ENCODE data around the gene CNOT10. TPM values are rescaled to one million over a fixed set of nuclear protein-coding genes. Genes with fewer than 3 reads are reported as not detected.

CNOT10 gene
- polyA plus RNA-seq, 1 of the 3 experiments (the other 2 are of a cell fraction): 23.5 TPM

GRCh38 chr3:32640939-32641338 lies 44.0 kb upstream of the CNOT10 start (continued):
- TF ChIP-seq ZBTB33 (IDR thresholded peaks at IDR 0.05; ENCODE audit: borderline replicate concordance, low read depth): no peak

DNA sequence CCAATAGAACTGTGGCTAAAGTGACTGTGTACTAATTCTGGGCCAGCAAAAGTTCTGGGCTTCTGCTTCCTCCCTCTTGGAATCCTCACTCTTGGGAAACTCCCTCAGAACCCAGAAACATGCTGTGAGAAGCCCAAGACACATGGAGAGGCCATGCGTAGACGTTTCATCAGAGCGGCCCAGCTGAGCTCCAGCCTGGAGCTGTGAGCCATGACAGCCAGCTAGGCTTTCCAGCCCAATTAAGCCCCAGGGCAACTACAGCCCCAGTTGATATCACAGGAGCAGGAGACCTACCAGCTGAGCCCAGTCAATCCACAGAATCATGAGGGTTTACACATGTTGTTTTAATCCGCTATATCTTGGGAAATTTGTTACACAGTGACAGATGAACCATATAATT lies 43.6 kb upstream of the CNOT10 start:
- H2AFZ ChIP-seq (ENCODE audit: low read depth): no peak overlapping the region
- H3K4me3 ChIP-seq (ENCODE audit: low read depth in 2 of 2, low read length in 1 of 2): no peak overlapping the region
- TF ChIP-seq NRF1 (IDR thresholded peaks at IDR 0.05; ENCODE audit: low read depth, low read length) (no peak), CHD2 (IDR thresholded peaks at IDR 0.05; ENCODE audit: low read length, partially characterized antibody) (no peak), EP300 (IDR thresholded peaks at IDR 0.05; ENCODE audit: borderline replicate concordance in 1 of 2, low read depth in 1 of 2, low read length in 1 of 2) (no peak), PBX3 (IDR thresholded peaks at IDR 0.05) (no peak), TCF12 (IDR thresholded peaks at IDR 0.05) (no peak), POLR2AphosphoS5 (IDR thresholded peaks at IDR 0.05; ENCODE audit: low read depth, low read length) (no peak), ELF1 (IDR thresholded peaks at IDR 0.05) (no peak), RCOR1 (IDR thresholded peaks at IDR 0.05; ENCODE audit: low read length) (no peak), USF1 (IDR thresholded peaks at IDR 0.05; ENCODE audit: borderline replicate concordance, low read depth) (no peak), FOSL2 (IDR thresholded peaks at IDR 0.05; ENCODE audit: borderline replicate concordance, low read depth) (no peak)
- DNase-seq: no peak
- no peaks in the 10 kb centered on the region for H3F3A ChIP-seq (replicated peaks; ENCODE audit: insufficient read depth)
- H3K4me2 ChIP-seq: no peak overlapping the region
- H4K20me1 ChIP-seq (ENCODE audit: insufficient read depth): no peaks in the 10 kb centered on the region
- H3K9me2 ChIP-seq: no peaks in the 10 kb centered on the region
- no peaks in the 10 kb centered on the region for H3K36me3 ChIP-seq (replicated peaks in 1 of 2; ENCODE audit: control insufficient read depth in 1 of 2, insufficient read depth in 2 of 2, low read length in 1 of 2)
- H3K27me3 ChIP-seq (ENCODE audit: insufficient read depth): no peaks in the 10 kb centered on the region
- ChIA-PET POLR2A (no interaction called here), CTCF (interaction anchor here (0.7 kb wide), 1 partner anchor 93 kb away, joined by 3 read pairs; no protein-coding TSS in a partner anchor)
- H3K27ac ChIP-seq (ENCODE audit: low read depth in 2 of 2, low read length in 1 of 2): no peak overlapping the region
- no peaks in the 10 kb centered on the region for H3K9me3 ChIP-seq
- H3K79me2 ChIP-seq (ENCODE audit: insufficient read depth): no peaks in the 10 kb centered on the region
- WGBS (ENCODE audit: low lambda C conversion rate): 62% methylated on average over 4 of the region's 4 CpGs
- H3K4me1 ChIP-seq (ENCODE audit: control insufficient read depth in 1 of 2, insufficient read depth in 2 of 2, low read depth in 1 of 2, low read length in 1 of 2): no peaks in the 10 kb centered on the region; a peak in 1 of 4 replicates
- no peak overlapping the region for H3K9ac ChIP-seq

GRCh38 chr3:32643354-32643753 lies 41.6 kb upstream of the CNOT10 start:
- ChIA-PET POLR2A (no interaction called here), CTCF (interaction anchor here (0.8 kb wide), 1 partner anchor 135 kb away, joined by 3 read pairs; no protein-coding TSS in a partner anchor)
- no peak overlapping the region for H2AFZ ChIP-seq (ENCODE audit: low read depth)
- no peaks in the 10 kb centered on the region for H3K36me3 ChIP-seq (replicated peaks in 1 of 2; ENCODE audit: control insufficient read depth in 1 of 2, insufficient read depth in 2 of 2, low read length in 1 of 2)
- H4K20me1 ChIP-seq (ENCODE audit: insufficient read depth): no peaks in the 10 kb centered on the region
- H3K79me2 ChIP-seq (ENCODE audit: insufficient read depth): no peaks in the 10 kb centered on the region
- no peak overlapping the region for H3K9ac ChIP-seq
- no peaks in the 10 kb centered on the region for H3F3A ChIP-seq (replicated peaks; ENCODE audit: insufficient read depth)
- WGBS (ENCODE audit: low lambda C conversion rate): 78% methylated on average over 4 of the region's 4 CpGs
- no peaks in the 10 kb centered on the region for H3K27me3 ChIP-seq (ENCODE audit: insufficient read depth)
- H3K9me2 ChIP-seq: no peaks in the 10 kb centered on the region
- DNase-seq: no peak
- peaks cover 0 to 4% of the 10 kb centered on the region in 2 experiments; a peak in 1 of 4 replicates for H3K4me1 ChIP-seq (ENCODE audit: control insufficient read depth in 1 of 2, insufficient read depth in 2 of 2, low read depth in 1 of 2, low read length in 1 of 2)
- no peak overlapping the region for H3K4me3 ChIP-seq (ENCODE audit: low read depth in 2 of 2, low read length in 1 of 2)
- no peak overlapping the region for H3K27ac ChIP-seq (ENCODE audit: low read depth in 2 of 2, low read length in 1 of 2)
- no peaks in the 10 kb centered on the region for H3K9me3 ChIP-seq
- H3K4me2 ChIP-seq: no peak overlapping the region
- no peak for TF ChIP-seq USF1 (IDR thresholded peaks at IDR 0.05; ENCODE audit: borderline replicate concordance, low read depth)
- TF ChIP-seq YY1 (IDR thresholded peaks at IDR 0.05; ENCODE audit: low read depth): no peak
- TF ChIP-seq MXI1 (IDR thresholded peaks at IDR 0.05; ENCODE audit: low read depth, low read length): no peak
- no peak for TF ChIP-seq NRF1 (IDR thresholded peaks at IDR 0.05; ENCODE audit: low read depth, low read length)
- TF ChIP-seq NFIC (IDR thresholded peaks at IDR 0.05; ENCODE audit: borderline replicate concordance): no peak
- TF ChIP-seq JUND (IDR thresholded peaks at IDR 0.05): no peak
- no peak for TF ChIP-seq FOXJ3 (CRISPR knock-in tag; IDR thresholded peaks at IDR 0.05)
- TF ChIP-seq TEAD4 (IDR thresholded peaks at IDR 0.05; ENCODE audit: borderline replicate concordance, insufficient read depth): no peak
- no peak for TF ChIP-seq POLR2AphosphoS5 (IDR thresholded peaks at IDR 0.05; ENCODE audit: low read depth, low read length)
- TF ChIP-seq ZBTB33 (IDR thresholded peaks at IDR 0.05; ENCODE audit: borderline replicate concordance, low read depth): no peak
- no peak for TF ChIP-seq PBX3 (IDR thresholded peaks at IDR 0.05)
- TF ChIP-seq CHD2 (IDR thresholded peaks at IDR 0.05; ENCODE audit: low read length, partially characterized antibody): no peak
- no peak for TF ChIP-seq FOXM1 (IDR thresholded peaks at IDR 0.05; ENCODE audit: low read depth)
- no peak for TF ChIP-seq EP300 (IDR thresholded peaks at IDR 0.05; ENCODE audit: borderline replicate concordance in 1 of 2, low read depth in 1 of 2, low read length in 1 of 2)
